K562 (cell line): ENCODE measurements around the gene PARD3. TPM values are rescaled to one million over a fixed set of nuclear protein-coding genes. Genes with fewer than 3 reads are reported as not detected.

Source experiments
- ATAC-seq: fragments of 200-7000 bp; cut with Tn5 transposase; 3 replicates; pipeline ENCODE4 v1.9.1; 2020; ENCODE audit warnings: moderate library complexity
- BruUV-seq: library from RNA; stranded (reverse); fragments of 400-500 nt; replicated peaks from 2 replicates; lab custom pipeline; 2021; lab: Mats Ljungman, UMichigan
- CTCF ChIA-PET: fragments of 300-600 bp; formaldehyde crosslinking; extraction: SDS; loops from one replicate; lab custom pipeline; 2021; ENCODE audit warnings: low intra/inter-chr PET ratio; lab: Yijun Ruan, JAX
- POLR2A ChIA-PET: fragments of 300-600, 350-650 bp; sonication (Branson Sonifier 250); formaldehyde crosslinking; extraction: SDS; loops from one replicate; lab custom pipeline; 2021; ENCODE audit warnings: antibody characterized with exemption, inconsistent platforms; lab: Yijun Ruan, JAX
- DNase-seq, 4 experiments: peaks; one replicate each; pipeline versions ENCODE4 v3.0.0 to v3.0.0-alpha.2; 2011 to 2018; ENCODE audit warnings: low spot score in 3 of 4, mixed read lengths in 3 of 4; ENCODE audit errors: extremely low read depth in 1 of 4
- FAIRE-seq: peaks from 2 replicates; lab custom pipeline; 2011; peaks lifted over from hg19 to GRCh38; lab: Jason Lieb, UNC
- H2AFZ ChIP-seq: 2 replicates; pipeline ENCODE4 v1.6.0; 2011; ENCODE audit warnings: low read depth, low read length, control low read depth, inconsistent platforms
- H3K27ac ChIP-seq: fragments of 200-600 bp; 3 replicates; pipeline ENCODE4 v1.8.0; 2011; ENCODE audit warnings: low read depth, mild to moderate bottlenecking, control low read depth, inconsistent platforms, low read length, moderate library complexity, mixed read lengths; ENCODE audit errors: extremely low read depth
- H3K27me3 ChIP-seq, 2 experiments: fragments of 300-600 bp in 1 of 2; 2 replicates in 1 of 2; 3 replicates in 1 of 2; pipeline versions ENCODE4 v1.6.0 to v1.8.0; 2011; ENCODE audit warnings: inconsistent platforms in 2 of 2, low read length in 2 of 2, mild to moderate bottlenecking in 1 of 2, mixed read lengths in 1 of 2, moderate library complexity in 1 of 2; ENCODE audit not compliant: control insufficient read depth in 2 of 2, insufficient read depth in 2 of 2
- H3K36me3 ChIP-seq: fragments of 300-600 bp; 3 replicates; pipeline ENCODE4 v1.8.0; 2011; ENCODE audit warnings: mild to moderate bottlenecking, low read length, inconsistent platforms; ENCODE audit not compliant: control insufficient read depth, insufficient read depth
- H3K4me1 ChIP-seq, 2 experiments: fragments of 200-600 bp in 1 of 2; replicated peaks in 1 of 2; 2 replicates in 1 of 2; 3 replicates in 1 of 2; pipeline versions ENCODE4 v1.5.1 to v1.8.0; 2011; ENCODE audit warnings: inconsistent platforms in 2 of 2, low read length in 2 of 2, mild to moderate bottlenecking in 1 of 2, mixed read lengths in 1 of 2, moderate library complexity in 1 of 2; ENCODE audit not compliant: control insufficient read depth in 2 of 2, insufficient read depth in 2 of 2
- H3K4me2 ChIP-seq: 2 replicates; pipeline ENCODE4 v1.6.1; 2011; ENCODE audit warnings: low read length, control low read depth, inconsistent platforms, mixed read lengths; ENCODE audit not compliant: insufficient read depth
- H3K4me3 ChIP-seq: fragments of 200-600 bp; sonication (generic), shearing (Covaris generic); 2 replicates; pipeline ENCODE4 v1.5.1; 2016; ENCODE audit warnings: control low read depth, inconsistent platforms
- H3K79me2 ChIP-seq: fragments of 200-600 bp; 3 replicates; pipeline ENCODE4 v1.8.0; 2011; ENCODE audit warnings: low read length, inconsistent platforms; ENCODE audit not compliant: control insufficient read depth, insufficient read depth
- H3K9ac ChIP-seq, 2 experiments: 2 replicates each; pipeline versions ENCODE4 v1.6.0 to v1.6.1; 2011; ENCODE audit warnings: low read depth in 2 of 2, low read length in 2 of 2, control low read depth in 1 of 2, inconsistent platforms in 1 of 2, mild to moderate bottlenecking in 1 of 2, mixed read lengths in 1 of 2; ENCODE audit not compliant: insufficient read depth in 1 of 2
- H3K9me1 ChIP-seq: one replicate; pipeline ENCODE4 v1.6.0; 2011; ENCODE audit warnings: inconsistent platforms, mild to moderate bottlenecking, low read length, moderate library complexity; ENCODE audit not compliant: control insufficient read depth, insufficient read depth
- H3K9me3 ChIP-seq: replicated peaks from 2 replicates; pipeline ENCODE4 v1.5.1; 2011; ENCODE audit warnings: low read depth, low read length, inconsistent platforms; ENCODE audit not compliant: control insufficient read depth, insufficient read depth
- H4K20me1 ChIP-seq: replicated peaks from 2 replicates; pipeline ENCODE4 v1.6.1; 2011; ENCODE audit warnings: low read length, inconsistent platforms, mixed read lengths; ENCODE audit not compliant: control insufficient read depth, insufficient read depth
- ATF6 ChIP-seq: sonication (generic); formaldehyde crosslinking; IDR thresholded peaks from 2 replicates; pipeline ENCODE4 v1.4.0; 2020; ENCODE audit warnings: mild to moderate bottlenecking, missing genetic modification reagents
- CEBPG ChIP-seq, 3 experiments: fragments of 200-800 bp in 1 of 3; sonication (Bioruptor generic) in 1 of 3; sonication (generic) in 1 of 3; formaldehyde crosslinking in 1 of 3; IDR thresholded peaks in 2 of 3; conservative IDR thresholded peaks in 1 of 3; 2 replicates each; pipeline versions ENCODE4 v1.6.1 to v1.8.0; 2016 to 2022; ENCODE audit warnings: missing compliant biosample characterization in 2 of 3, missing genetic modification characterization in 2 of 3, mild to moderate bottlenecking in 1 of 3, missing genetic modification reagents in 1 of 3
- MXI1 ChIP-seq: IDR thresholded peaks from 2 replicates; pipeline ENCODE4 v1.6.1; 2011; ENCODE audit warnings: low read depth, mild to moderate bottlenecking, improper control_type of control experiment, low read length
- STAT5A ChIP-seq: IDR thresholded peaks from 2 replicates; pipeline ENCODE4 v1.6.1; 2012; ENCODE audit warnings: low read length, inconsistent platforms, borderline replicate concordance
- WGBS: fragments of 100-300 bp; shearing (Covaris generic); methylation state at CpG from one replicate; pipeline ENCODE4 v1.1.6; 2016; ENCODE audit warnings: low coverage, mixed read lengths; ENCODE audit not compliant: insufficient coverage; ENCODE audit errors: missing lambda C conversion rate; 5-methylcytosine and 5-hydroxymethylcytosine counted together
- in situ Hi-C: fragments of 300-500 bp; cut with MboI; formaldehyde crosslinking; loops from 4 replicates; pipeline ENCODE4 v1.15.0; 2018; ENCODE audit warnings: inconsistent platforms, mixed read lengths
- intact Hi-C: fragments of 100-400 bp; cut with micrococcal nuclease; formaldehyde crosslinking; loops from 2 replicates; pipeline ENCODE4 v1.14.2; 2022
- polyA plus RNA-seq, 8 experiments: library from polyadenylated mRNA; depleted of rRNA in 4 of 8; stranded (reverse) in 5 of 8; unstranded in 3 of 8; fragments of >200 nt; fragmentation: Nextera tagmentation in 2 of 8; fragmentation: Illumina TruSeq in 1 of 8; extraction: Ambion mirVana in 2 of 8; extraction: Trizol in 1 of 8; gene quantifications; 2 replicates each; pipeline versions ENCODE4 v1.2.1 to v1.2.3, GENCODE V29; 2011 to 2014; ENCODE audit warnings: inconsistent platforms in 1 of 8, missing spikeins in 1 of 8
- total RNA-seq, 7 experiments: library from RNA; depleted of rRNA in 6 of 7; stranded (reverse); fragments of >200 nt in 6 of 7; fragmentation: Illumina TruSeq in 2 of 7; extraction: Trizol in 2 of 7; gene quantifications; 2 replicates each; pipeline versions ENCODE4 v1.2.1 to v1.2.3, GENCODE V29; 2011 to 2021; ENCODE audit warnings: low replicate concordance in 1 of 7

The PARD3 gene
- total and polyA plus RNA-seq, 9 of the 15 experiments (the other 6 are each of a cell fraction or from before 2014, with no cell fraction given) = 2.7 to 11.7 (median 7.7) TPM

DNA sequence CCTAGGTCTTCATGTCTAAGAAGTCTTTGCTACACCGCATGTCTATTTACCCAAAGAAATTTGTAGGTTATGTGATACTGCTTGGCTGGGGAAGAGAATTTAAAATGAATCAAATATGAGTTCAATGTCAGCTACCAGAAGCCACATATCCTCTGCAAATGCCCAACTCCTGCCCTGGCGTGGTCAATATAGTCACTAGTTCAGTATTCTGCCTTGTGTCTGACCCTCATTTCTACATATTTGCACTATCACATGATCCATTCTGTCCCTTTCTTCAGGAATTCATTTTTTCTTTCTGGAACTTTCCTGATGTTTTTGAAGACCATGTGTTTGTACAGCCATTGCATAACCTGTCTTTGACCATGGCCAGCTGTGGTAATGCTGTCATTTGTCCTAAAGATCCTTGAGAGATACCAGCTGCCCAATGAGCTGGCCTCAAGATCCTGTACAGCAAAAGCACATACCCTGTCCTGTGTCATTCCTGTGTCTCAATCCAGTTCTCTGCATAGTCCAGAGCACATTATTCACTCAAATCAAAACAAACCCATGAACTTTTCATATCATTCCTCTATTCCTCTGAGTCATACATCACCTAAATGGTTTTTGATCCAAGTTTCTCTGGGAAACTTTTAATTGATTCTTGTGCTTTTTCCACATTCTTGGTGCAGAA, 524.5 kb downstream of the PARD3 start:
- no peaks in the 10 kb centered on the region for H3K36me3 ChIP-seq
- no peaks in the 10 kb centered on the region for H3K9me3 ChIP-seq
- H2AFZ ChIP-seq = no peak overlapping the region
- intact Hi-C loops = no loop called here
- no peak overlapping the region for H3K4me2 ChIP-seq
- H3K9ac ChIP-seq = no peak overlapping the region
- no peak for TF ChIP-seq MXI1
- no peak for TF ChIP-seq ATF6 (CRISPR knock-in tag)
- TF ChIP-seq STAT5A = no peak
- no peak for TF ChIP-seq CEBPG (CRISPR knock-in tag; IDR thresholded peaks at IDR 0.05)
- TF ChIP-seq CEBPG (tag; conservative IDR thresholded peaks at IDR 0.05 in 1 of 2, IDR thresholded peaks at IDR 0.05 in 1 of 2) = 0 out of 4 replicates have a peak, but pooled peaks of 1 of the 2 experiments have one; percentile 12
- H3K27ac ChIP-seq = no peak overlapping the region
- ChIA-PET POLR2A (no interaction called here), CTCF (no interaction called here)
- BruUV-seq = no TSS peak
- no peaks in the 10 kb centered on the region for H4K20me1 ChIP-seq
- no peak for FAIRE-seq
- in situ Hi-C loops = no loop called here
- 43% methylated on average over 2 of the region's 2 CpGs for WGBS
- H3K4me3 ChIP-seq = no peak overlapping the region
- H3K9me1 ChIP-seq = no peaks in the 10 kb centered on the region
- H3K79me2 ChIP-seq = no peaks in the 10 kb centered on the region
- ATAC-seq = no peak
- no peaks in the 10 kb centered on the region for H3K4me1 ChIP-seq
- no peak for DNase-seq
- no peaks in the 10 kb centered on the region for H3K27me3 ChIP-seq
